Hepatocyte (in vitro differentiated cells): Measurements from ENCODE around the gene ZCCHC9. TPM values are rescaled to one million over a fixed set of nuclear protein-coding genes. Genes with fewer than 3 reads are reported as not detected.
"Not testable (repeated sequence)": the region's sequence is repeated elsewhere in the genome, so short reads cannot be mapped to it uniquely, and the experiment has no call there.

Source experiments
- DNase-seq: peaks from one replicate; pipeline ENCODE4 v3.0.0-alpha.2; 2016; ENCODE audit warnings: low spot score
- H2AFZ ChIP-seq: fragments of 200-600 bp; sonication (generic); 2 replicates; pipeline ENCODE4 v1.6.0; 2016; ENCODE audit warnings: antibody characterized with exemption, mild to moderate bottlenecking
- H3K27ac ChIP-seq: fragments of 200-600 bp; sonication (generic); 2 replicates; pipeline ENCODE4 v1.5.1; 2016; ENCODE audit warnings: mild to moderate bottlenecking
- H3K27me3 ChIP-seq: fragments of 200-600 bp; sonication (generic); 2 replicates; pipeline ENCODE4 v1.6.1; 2016
- H3K36me3 ChIP-seq: fragments of 200-600 bp; sonication (generic); replicated peaks from 2 replicates; pipeline ENCODE4 v1.5.1; 2016; ENCODE audit warnings: low read depth; ENCODE audit not compliant: insufficient read depth
- H3K4me1 ChIP-seq: fragments of 200-600 bp; sonication (generic); 2 replicates; pipeline ENCODE4 v1.5.1; 2016; ENCODE audit warnings: mild to moderate bottlenecking, moderate library complexity; ENCODE audit not compliant: insufficient read depth
- H3K4me2 ChIP-seq: fragments of 200-600 bp; sonication (generic); 2 replicates; pipeline ENCODE4 v1.6.0; 2016
- H3K4me3 ChIP-seq: fragments of 200-600 bp; sonication (generic); 2 replicates; pipeline ENCODE4 v1.5.1; 2016; ENCODE audit warnings: mild to moderate bottlenecking
- H3K79me2 ChIP-seq: fragments of 200-600 bp; sonication (generic); 2 replicates; pipeline ENCODE4 v1.6.0; 2017; ENCODE audit warnings: mild to moderate bottlenecking
- H3K9me2 ChIP-seq: fragments of 200-600 bp; sonication (generic); replicated peaks from 2 replicates; pipeline ENCODE4 v1.6.0; 2017; ENCODE audit warnings: mild to moderate bottlenecking; ENCODE audit not compliant: insufficient read depth
- H3K9me3 ChIP-seq: fragments of 200-600 bp; sonication (generic); 2 replicates; pipeline ENCODE4 v1.5.1; 2016; ENCODE audit warnings: low read depth, mild to moderate bottlenecking
- H4K20me1 ChIP-seq: fragments of 200-600 bp; sonication (generic); 2 replicates; pipeline ENCODE4 v1.6.0; 2016; ENCODE audit warnings: mild to moderate bottlenecking; ENCODE audit not compliant: insufficient read depth, poor library complexity, severe bottlenecking
- EZH2 ChIP-seq: fragments of 200-600 bp; sonication (generic); IDR thresholded peaks from 2 replicates; pipeline ENCODE4 v1.6.1; 2016; ENCODE audit warnings: antibody characterized with exemption, mild to moderate bottlenecking, borderline replicate concordance
- EZH2phosphoT487 ChIP-seq: fragments of 200-600 bp; sonication (generic); IDR thresholded peaks from one replicate; pipeline ENCODE4 v1.6.1; 2018; ENCODE audit warnings: antibody characterized with exemption, mild to moderate bottlenecking, low read depth, moderate library complexity; ENCODE audit not compliant: unreplicated experiment, severe bottlenecking
- WGBS: methylation state at CpG from one replicate; pipeline ENCODE4 v1.1.6; 2016; ENCODE audit warnings: low lambda C conversion rate; ENCODE audit errors: missing lambda C conversion rate; 5-methylcytosine and 5-hydroxymethylcytosine counted together
- polyA plus RNA-seq: library from polyadenylated mRNA; unstranded; fragments of >200 nt; fragmentation: Nextera tagmentation; extraction: Ambion mirVana; gene quantifications from 2 replicates; pipeline ENCODE4 v1.2.1, GENCODE V29; 2016
- total RNA-seq: library from RNA; depleted of rRNA; stranded (reverse); fragments of >200 nt; gene quantifications from 2 replicates; pipeline ENCODE4 v1.2.3, GENCODE V29; 2014
- TF ChIP-seq, protein P1 (sequence below): fragments of 200-600 bp; sonication (generic); IDR thresholded peaks from 2 replicates; pipeline ENCODE4 v1.5.1; 2016; ENCODE audit warnings: antibody characterized with exemption, mild to moderate bottlenecking; ENCODE audit not compliant: poor library complexity

ZCCHC9 gene
- total and polyA plus RNA-seq, 2 experiments from 2014 or later = 22.8 to 35.2 TPM

DNA sequence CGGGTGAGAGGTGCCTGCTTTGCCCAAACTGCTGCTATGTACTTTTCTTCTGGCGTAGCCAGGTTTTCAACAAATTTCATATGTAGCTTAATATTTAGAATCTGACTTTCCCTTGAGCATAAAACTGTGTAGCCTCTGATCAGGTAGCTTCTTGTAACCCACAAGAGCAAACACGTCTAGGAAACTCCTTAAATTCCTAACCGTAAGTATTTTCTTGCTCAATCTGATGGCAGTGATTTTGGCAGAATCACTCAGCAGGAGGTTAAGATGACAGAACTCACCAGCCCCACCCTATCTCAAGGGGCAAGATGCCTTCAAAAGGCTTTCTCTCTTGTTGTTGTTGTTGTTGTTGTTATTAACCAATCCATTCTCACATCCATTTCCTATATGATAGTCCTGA, 47.5 kb upstream of the ZCCHC9 start:
- DNase-seq = no peak
- Histone ChIP-seq H3K4me1 (no peaks in the 10 kb centered on the region), H3K79me2 (no peaks in the 10 kb centered on the region), H3K9me3 (no peaks in the 10 kb centered on the region), H3K9me2 (no peaks in the 10 kb centered on the region), H4K20me1 (no peaks in the 10 kb centered on the region), H3K27me3 (no peaks in the 10 kb centered on the region), H3K27ac (no peak overlapping the region), H3K36me3 (no peaks in the 10 kb centered on the region), H2AFZ (no peak overlapping the region), H3K4me3 (no peak overlapping the region), H3K4me2 (no peak overlapping the region)
- TF ChIP-seq, protein P1, sequence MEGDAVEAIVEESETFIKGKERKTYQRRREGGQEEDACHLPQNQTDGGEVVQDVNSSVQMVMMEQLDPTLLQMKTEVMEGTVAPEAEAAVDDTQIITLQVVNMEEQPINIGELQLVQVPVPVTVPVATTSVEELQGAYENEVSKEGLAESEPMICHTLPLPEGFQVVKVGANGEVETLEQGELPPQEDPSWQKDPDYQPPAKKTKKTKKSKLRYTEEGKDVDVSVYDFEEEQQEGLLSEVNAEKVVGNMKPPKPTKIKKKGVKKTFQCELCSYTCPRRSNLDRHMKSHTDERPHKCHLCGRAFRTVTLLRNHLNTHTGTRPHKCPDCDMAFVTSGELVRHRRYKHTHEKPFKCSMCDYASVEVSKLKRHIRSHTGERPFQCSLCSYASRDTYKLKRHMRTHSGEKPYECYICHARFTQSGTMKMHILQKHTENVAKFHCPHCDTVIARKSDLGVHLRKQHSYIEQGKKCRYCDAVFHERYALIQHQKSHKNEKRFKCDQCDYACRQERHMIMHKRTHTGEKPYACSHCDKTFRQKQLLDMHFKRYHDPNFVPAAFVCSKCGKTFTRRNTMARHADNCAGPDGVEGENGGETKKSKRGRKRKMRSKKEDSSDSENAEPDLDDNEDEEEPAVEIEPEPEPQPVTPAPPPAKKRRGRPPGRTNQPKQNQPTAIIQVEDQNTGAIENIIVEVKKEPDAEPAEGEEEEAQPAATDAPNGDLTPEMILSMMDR = no peak
- TF ChIP-seq EZH2 = no peak
- TF ChIP-seq EZH2phosphoT487 = no peak
- WGBS = 96% methylated on average over 4 of the region's 4 CpGs

DNA sequence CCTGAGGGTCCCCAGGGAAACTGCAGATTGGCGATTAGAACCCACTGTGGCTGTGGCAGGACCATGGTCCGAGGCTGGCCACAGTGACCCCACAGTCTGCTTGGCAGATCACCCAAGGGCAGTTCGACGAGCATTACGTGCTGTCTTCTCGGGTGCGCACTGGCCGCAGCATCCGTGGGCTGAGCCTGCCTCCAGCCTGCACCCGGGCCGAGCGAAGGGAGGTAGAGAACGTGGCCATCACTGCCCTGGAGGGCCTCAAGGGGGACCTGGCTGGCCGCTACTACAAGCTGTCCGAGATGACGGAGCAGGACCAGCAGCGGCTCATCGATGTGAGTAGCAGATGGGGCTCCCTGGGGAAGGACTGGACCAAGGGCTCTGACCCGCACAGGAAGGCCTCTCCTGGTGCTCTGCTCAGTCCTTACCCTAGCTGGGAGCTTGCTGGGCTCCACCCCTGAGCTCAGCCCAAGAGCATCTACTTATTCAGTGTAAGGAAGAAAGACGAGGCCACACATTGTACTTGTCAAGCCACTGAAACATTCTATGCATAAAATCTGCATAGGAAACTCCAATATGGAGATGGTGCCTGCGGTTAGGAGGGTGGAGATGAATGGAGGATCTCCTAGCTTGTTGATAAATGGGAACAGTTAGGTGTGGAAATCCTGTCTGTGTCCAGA, 46.4 kb upstream of the ZCCHC9 start:
- no peak overlapping the region for H3K4me3 ChIP-seq
- no peaks in the 10 kb centered on the region for H3K36me3 ChIP-seq
- no peaks in the 10 kb centered on the region for H3K27me3 ChIP-seq
- no peak for DNase-seq
- no peak for TF ChIP-seq EZH2
- TF ChIP-seq, protein P1 = no peak
- TF ChIP-seq EZH2phosphoT487 = no peak
- 97% methylated on average over 21 of the region's 21 CpGs for WGBS
- no peaks in the 10 kb centered on the region for H4K20me1 ChIP-seq
- H3K4me2 ChIP-seq = no peak overlapping the region
- no peaks in the 10 kb centered on the region for H3K4me1 ChIP-seq
- H3K9me2 ChIP-seq = no peaks in the 10 kb centered on the region
- no peak overlapping the region for H3K27ac ChIP-seq
- H3K9me3 ChIP-seq = no peaks in the 10 kb centered on the region
- H2AFZ ChIP-seq = no peak overlapping the region
- H3K79me2 ChIP-seq = peaks cover 4% of the 10 kb centered on the region

DNA sequence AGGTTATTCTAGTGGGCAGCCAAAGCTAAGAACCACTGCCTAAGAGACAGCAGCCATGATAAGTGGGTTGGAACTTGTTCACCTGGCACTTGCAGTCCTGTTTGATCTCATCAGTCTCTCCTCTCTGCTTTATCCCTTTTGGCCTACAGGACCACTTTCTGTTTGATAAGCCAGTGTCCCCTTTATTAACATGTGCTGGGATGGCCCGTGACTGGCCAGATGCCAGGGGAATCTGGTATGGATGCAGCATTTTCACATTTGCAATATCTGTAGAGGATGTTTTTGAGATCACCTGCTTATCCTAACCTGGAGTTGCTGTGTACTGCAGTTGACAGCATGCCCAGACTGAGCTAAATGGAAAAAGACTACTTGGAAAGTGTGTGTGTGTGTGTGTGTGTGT, 44.6 kb upstream of the ZCCHC9 start:
- Histone ChIP-seq H3K9me3 (no peaks in the 10 kb centered on the region), H3K27me3 (no peaks in the 10 kb centered on the region), H3K79me2 (peaks cover 17% of the 10 kb centered on the region), H4K20me1 (no peaks in the 10 kb centered on the region), H2AFZ (no peak overlapping the region), H3K4me2 (no peak overlapping the region), H3K4me1 (no peaks in the 10 kb centered on the region), H3K27ac (no peak overlapping the region), H3K36me3 (no peaks in the 10 kb centered on the region), H3K9me2 (no peaks in the 10 kb centered on the region), H3K4me3 (no peak overlapping the region)
- DNase-seq = no peak
- whole genome bisulfite sequencing = 96% methylated on average over 1 of the region's 1 CpG
- no peak for TF ChIP-seq EZH2phosphoT487
- TF ChIP-seq, protein P1 = no peak
- no peak for TF ChIP-seq EZH2

DNA sequence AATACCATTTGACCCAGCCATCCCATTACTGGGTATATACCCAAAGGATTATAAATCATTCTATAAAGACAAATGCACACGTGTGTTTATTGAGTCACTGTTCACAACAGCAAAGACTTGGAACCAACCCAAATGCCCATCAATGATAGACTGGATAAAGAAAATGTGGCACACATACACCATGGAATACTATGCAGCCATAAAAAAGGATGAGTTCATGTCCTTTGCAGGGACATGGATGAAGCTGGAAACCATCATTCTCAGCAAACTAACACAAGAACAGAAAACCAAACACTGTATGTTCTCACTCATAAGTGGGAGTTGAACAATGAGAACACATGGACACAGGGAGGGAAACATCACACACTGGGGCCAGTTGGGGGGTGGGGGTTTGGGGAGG, 38.6 kb upstream of the ZCCHC9 start:
- H3K9me2 ChIP-seq, H3K36me3 ChIP-seq, H3K27me3 ChIP-seq, H3K9me3 ChIP-seq, H3K4me3 ChIP-seq, H3K27ac ChIP-seq, H3K4me2 ChIP-seq, DNase-seq, H3K4me1 ChIP-seq, H4K20me1 ChIP-seq, H2AFZ ChIP-seq: not testable (repeated sequence)
- peaks cover 26% of the 10 kb centered on the region for H3K79me2 ChIP-seq
- 96% methylated on average over 1 of the region's 1 CpG for WGBS
